D721Med (cell line): Measurements from ENCODE around the gene DGKD.

Experiments
- DNase-seq: peaks from one replicate; pipeline ENCODE4 v3.0.0; 2011; ENCODE audit warnings: low spot score; ENCODE audit not compliant: insufficient read length
- FAIRE-seq: peaks from 2 replicates; lab custom pipeline; 2011; peaks lifted over from hg19 to GRCh38; lab: Jason Lieb, UNC
- CTCF ChIP-seq: IDR thresholded peaks from 2 replicates; pipeline ENCODE4 v1.5.1; 2012; ENCODE audit warnings: mild to moderate bottlenecking, control low read depth; ENCODE audit not compliant: insufficient read depth; ENCODE audit errors: missing control alignments

DGKD gene

GRCh38 chr2:233379441-233379840, 25.1 kb downstream of the DGKD start:
- DNase-seq = no peak
- FAIRE-seq = no peak
- TF ChIP-seq CTCF = no peak

GRCh38 chr2:233380132-233380895, 26.0 kb downstream of the DGKD start:
- FAIRE-seq (no peak), DNase-seq (peak; percentile 54)
- TF ChIP-seq CTCF = no peak

GRCh38 chr2:233380995-233381637, 26.8 kb downstream of the DGKD start:
- no peak for TF ChIP-seq CTCF
- DNase-seq (no peak), FAIRE-seq (no peak)

- FAIRE-seq (no peak), DNase-seq (no peak)
- no peak for TF ChIP-seq CTCF
Observed at GRCh38 chr2:233381638-233381995, 27.3 kb downstream of the DGKD start.

- DNase-seq = no peak
- no peak for TF ChIP-seq CTCF
- no peak for FAIRE-seq
Observed at GRCh38 chr2:233384015-233384414, 29.7 kb downstream of the DGKD start.

- no peak for FAIRE-seq
- TF ChIP-seq CTCF = no peak
- DNase-seq = no peak
Observed at GRCh38 chr2:233384811-233385488, 30.7 kb downstream of the DGKD start.
